ENCODE data around the gene CDKN2AIP. TPM values are rescaled to one million over a fixed set of nuclear protein-coding genes. Genes with fewer than 3 reads are reported as not detected.

CDKN2AIP gene
- total and polyA plus RNA-seq, 7 donors, result 12.9 to 35.0 (median 17.7) TPM

DNA sequence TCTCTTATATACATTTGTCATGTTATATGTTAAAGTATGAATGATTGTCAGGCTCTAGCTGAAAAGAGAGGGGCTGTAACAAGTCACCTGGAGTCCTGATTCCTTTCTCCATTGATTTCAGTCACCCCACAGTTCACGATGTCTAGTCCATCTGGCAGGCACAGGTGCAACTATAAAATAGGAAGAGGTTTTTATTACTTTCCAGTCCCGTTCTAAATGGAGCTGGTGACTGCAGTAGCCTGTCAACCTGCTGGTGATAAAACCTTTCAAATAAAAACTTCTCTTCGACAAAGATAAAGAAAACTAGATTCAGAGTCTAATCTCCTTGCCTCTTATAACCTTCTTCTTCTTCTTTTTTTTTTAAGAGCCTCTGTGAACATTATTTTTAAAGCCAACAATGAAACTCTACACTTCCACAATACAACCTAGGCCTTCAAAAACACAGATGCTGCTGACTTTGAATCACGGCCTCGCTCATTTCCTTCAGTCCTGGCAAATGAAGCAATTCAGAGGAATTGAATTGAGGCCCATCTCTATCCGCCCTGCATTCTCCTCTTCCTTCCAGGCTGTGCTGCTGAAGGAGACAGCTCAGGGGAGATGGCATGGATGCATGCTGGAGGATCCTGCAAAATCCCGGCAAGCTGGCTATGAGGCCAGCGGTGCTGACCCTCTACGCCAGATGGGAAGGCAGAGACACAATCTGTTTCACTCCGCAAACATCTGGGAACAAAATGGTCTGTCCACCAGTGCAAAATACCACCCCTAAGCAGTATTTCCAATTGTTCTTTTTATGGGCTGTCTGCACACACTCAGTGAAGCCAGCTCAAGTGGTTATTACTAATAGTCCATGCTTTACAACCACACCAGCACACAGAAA lies 27.3 kb upstream of the CDKN2AIP start:
- no peak for DNase-seq
- whole genome bisulfite sequencing, 2 donors, result 47 to 67% methylated on average over 10 of the region's 10 CpGs

DNA sequence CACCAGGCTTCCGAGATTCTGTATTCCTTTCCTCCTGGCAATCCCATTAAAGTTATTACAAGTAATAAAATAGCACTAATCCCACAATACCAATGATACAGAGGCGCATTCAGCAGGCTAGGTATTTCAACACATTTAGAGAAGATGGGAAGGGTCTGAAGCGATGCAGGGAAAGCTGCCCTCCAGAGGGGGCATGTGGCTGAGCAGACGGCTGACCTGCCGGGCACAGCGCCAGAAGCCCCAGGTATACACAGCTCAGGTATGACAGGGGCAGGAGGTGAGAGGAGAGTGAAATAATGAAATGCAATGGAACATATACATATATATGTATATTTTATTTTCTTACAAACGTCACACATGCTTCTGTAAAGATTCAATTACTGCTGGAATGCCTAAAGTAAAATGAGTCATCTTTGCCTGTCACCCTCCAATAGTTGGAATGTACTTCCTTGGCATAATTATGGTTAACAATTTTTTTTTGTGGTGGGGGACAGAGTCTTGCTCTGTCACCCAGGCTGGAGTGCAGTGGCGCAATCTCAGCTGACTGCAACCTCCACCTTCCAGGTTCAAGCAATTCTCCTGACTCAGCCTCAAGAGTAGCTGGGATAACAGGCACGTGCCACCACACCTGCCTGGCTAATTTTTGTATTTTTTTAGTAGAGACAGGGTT lies 21.3 kb upstream of the CDKN2AIP start:
- no peak for TF ChIP-seq POLR2AphosphoS5 (IDR thresholded peaks at IDR 0.05)
- Histone ChIP-seq H3K4me3 (no peak overlapping the region), H3K27ac (no peak overlapping the region), H3K9me3 (no peaks in the 10 kb centered on the region), H3K4me1 (no peaks in the 10 kb centered on the region), H3K27me3 (no peaks in the 10 kb centered on the region), H3K36me3 (no peaks in the 10 kb centered on the region)
- DNase-seq, result no peak
- intact Hi-C loops (cut with DNase I), result no loop called here
- 81 to 85% methylated on average over 9 of the region's 9 CpGs for WGBS, 2 donors

More for the DNA sequence above, 27.3 kb upstream of the CDKN2AIP start:
- Histone ChIP-seq H3K4me1 (no peaks in the 10 kb centered on the region), H3K36me3 (no peaks in the 10 kb centered on the region), H3K27ac (no peak overlapping the region), H3K27me3 (no peaks in the 10 kb centered on the region), H3K9me3 (no peaks in the 10 kb centered on the region), H3K4me3 (no peak overlapping the region)
- intact Hi-C loops (cut with DNase I), result no loop called here
- TF ChIP-seq, protein P1, sequence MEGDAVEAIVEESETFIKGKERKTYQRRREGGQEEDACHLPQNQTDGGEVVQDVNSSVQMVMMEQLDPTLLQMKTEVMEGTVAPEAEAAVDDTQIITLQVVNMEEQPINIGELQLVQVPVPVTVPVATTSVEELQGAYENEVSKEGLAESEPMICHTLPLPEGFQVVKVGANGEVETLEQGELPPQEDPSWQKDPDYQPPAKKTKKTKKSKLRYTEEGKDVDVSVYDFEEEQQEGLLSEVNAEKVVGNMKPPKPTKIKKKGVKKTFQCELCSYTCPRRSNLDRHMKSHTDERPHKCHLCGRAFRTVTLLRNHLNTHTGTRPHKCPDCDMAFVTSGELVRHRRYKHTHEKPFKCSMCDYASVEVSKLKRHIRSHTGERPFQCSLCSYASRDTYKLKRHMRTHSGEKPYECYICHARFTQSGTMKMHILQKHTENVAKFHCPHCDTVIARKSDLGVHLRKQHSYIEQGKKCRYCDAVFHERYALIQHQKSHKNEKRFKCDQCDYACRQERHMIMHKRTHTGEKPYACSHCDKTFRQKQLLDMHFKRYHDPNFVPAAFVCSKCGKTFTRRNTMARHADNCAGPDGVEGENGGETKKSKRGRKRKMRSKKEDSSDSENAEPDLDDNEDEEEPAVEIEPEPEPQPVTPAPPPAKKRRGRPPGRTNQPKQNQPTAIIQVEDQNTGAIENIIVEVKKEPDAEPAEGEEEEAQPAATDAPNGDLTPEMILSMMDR (IDR thresholded peaks at IDR 0.05), result no peak
- TF ChIP-seq EP300 (IDR thresholded peaks at IDR 0.05), result no peak
- no peak for TF ChIP-seq POLR2AphosphoS5 (IDR thresholded peaks at IDR 0.05)
- no peak for TF ChIP-seq POLR2A (IDR thresholded peaks at IDR 0.05)

DNA sequence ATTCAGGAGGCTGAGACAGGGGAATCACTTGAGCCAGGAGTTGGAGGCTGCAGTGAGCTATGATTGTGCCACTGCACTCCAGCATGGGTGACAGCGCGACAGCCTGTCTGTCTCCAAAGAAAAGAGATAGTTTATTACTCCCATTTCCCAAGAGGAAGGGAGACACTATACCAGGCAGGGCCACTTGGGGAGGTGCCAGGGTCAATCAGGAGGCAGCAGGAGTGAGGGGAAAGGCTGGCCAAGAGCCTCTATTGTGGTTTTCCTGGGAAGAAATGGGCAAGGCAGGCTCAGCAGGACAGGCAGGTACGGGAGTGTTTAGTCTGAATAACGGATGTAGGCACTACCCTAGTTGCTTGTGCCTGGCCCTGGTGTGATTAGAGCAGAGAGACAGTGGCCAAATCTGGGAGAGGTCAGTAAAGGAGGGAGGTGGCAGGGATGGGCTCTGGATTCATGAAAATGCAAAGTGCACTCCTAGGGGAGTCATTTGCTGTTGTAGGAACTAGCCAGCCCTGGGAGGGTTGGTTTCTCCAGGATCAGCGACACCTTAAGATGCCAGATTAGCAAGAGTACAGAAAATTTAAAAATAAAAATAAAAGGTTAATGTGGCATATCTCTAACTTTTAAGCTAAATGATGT lies 20.2 kb upstream of the CDKN2AIP start:
- Histone ChIP-seq H3K4me1 (no peaks in the 10 kb centered on the region), H3K4me3 (no peak overlapping the region), H3K27ac (no peak overlapping the region), H3K36me3 (no peaks in the 10 kb centered on the region), H3K9me3 (no peaks in the 10 kb centered on the region), H3K27me3 (no peaks in the 10 kb centered on the region)
- WGBS, 2 donors, result 27 to 67% methylated on average over 5 of the region's 5 CpGs
- intact Hi-C loops (cut with DNase I), result no loop called here
- TF ChIP-seq POLR2AphosphoS5 (IDR thresholded peaks at IDR 0.05) (no peak), EP300 (IDR thresholded peaks at IDR 0.05) (no peak), POLR2A (IDR thresholded peaks at IDR 0.05) (no peak)
- TF ChIP-seq, protein P1 (IDR thresholded peaks at IDR 0.05), result no peak
- no peak for DNase-seq

DNA sequence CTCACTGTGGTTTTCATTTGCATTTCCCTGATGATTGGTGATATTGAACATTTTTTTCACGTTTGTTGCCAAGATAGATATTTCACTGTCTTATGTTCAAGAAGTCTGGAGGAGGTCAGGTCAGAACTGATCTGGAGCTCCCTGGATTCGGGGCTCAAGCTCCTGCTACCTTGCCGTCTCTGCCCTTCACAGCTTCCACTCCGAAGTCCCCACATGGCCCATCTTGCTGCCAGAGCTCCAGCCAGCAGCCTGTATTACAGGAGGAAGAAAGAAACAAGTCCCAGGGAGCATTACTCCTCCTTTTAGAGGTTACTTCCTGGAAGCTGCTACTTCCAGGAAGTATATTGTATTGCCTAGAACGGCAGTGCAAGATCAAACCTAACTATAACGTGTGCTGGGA lies 17.9 kb upstream of the CDKN2AIP start:
- WGBS, 2 donors, result 74 to 77% methylated on average over 6 of the region's 6 CpGs
- intact Hi-C loops (cut with DNase I), result no loop called here
- Histone ChIP-seq H3K36me3 (no peaks in the 10 kb centered on the region), H3K4me3 (no peak overlapping the region), H3K4me1 (no peaks in the 10 kb centered on the region), H3K9me3 (no peaks in the 10 kb centered on the region), H3K27me3 (no peaks in the 10 kb centered on the region), H3K27ac (no peak overlapping the region)
- no peak for DNase-seq
- TF ChIP-seq EP300 (IDR thresholded peaks at IDR 0.05) (no peak), POLR2A (IDR thresholded peaks at IDR 0.05) (no peak), POLR2AphosphoS5 (IDR thresholded peaks at IDR 0.05) (no peak)
- TF ChIP-seq, protein P1 (IDR thresholded peaks at IDR 0.05), result no peak

DNA sequence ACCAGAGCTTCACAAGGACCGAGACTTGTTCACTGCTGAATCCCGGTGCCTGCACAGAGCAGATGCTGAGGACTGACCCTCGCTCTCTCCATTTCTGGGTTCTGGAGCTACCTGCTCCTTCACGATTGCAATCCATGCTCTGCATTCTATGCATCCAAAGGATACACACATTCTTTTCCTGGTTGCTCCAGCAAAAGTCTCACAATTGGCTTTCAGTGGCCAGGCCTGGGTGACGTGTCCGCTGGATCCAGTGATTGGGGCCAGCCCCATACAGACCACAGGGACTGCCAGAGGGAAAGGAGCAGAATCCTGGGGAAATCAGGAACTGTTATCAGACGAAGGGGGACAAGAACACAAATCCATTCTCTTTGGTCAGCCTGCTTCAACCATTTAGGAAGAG lies 14.9 kb upstream of the CDKN2AIP start:
- intact Hi-C loops (cut with DNase I), result no loop called here

More for the DNA sequence above, 14.9 kb upstream of the CDKN2AIP start:
- no peaks in the 10 kb centered on the region for H3K36me3 ChIP-seq
- TF ChIP-seq POLR2A (IDR thresholded peaks at IDR 0.05), result no peak
- TF ChIP-seq EP300 (IDR thresholded peaks at IDR 0.05), result no peak
- TF ChIP-seq POLR2AphosphoS5 (IDR thresholded peaks at IDR 0.05), result no peak
- TF ChIP-seq, protein P1 (IDR thresholded peaks at IDR 0.05), result no peak
- no peaks in the 10 kb centered on the region for H3K4me1 ChIP-seq
- no peaks in the 10 kb centered on the region for H3K27me3 ChIP-seq
- 90 to 91% methylated on average over 7 of the region's 7 CpGs for WGBS, 2 donors
- H3K27ac ChIP-seq, result no peak overlapping the region
- DNase-seq, result no peak
- H3K4me3 ChIP-seq, result no peak overlapping the region
- no peaks in the 10 kb centered on the region for H3K9me3 ChIP-seq
